ENCODE results near the gene CCM2. TPM values are rescaled to one million over a fixed set of nuclear protein-coding genes. Genes with fewer than 3 reads are reported as not detected.

The CCM2 gene
- total RNA-seq, 3 donors from 2014 or later (not counting 1 experiment from before 2014, with no cell fraction given): 66.2 to 104 (median 97.5) TPM

- no peak for ATAC-seq
- intact Hi-C loops (cut with micrococcal nuclease): no loop called here
- H3K36me3 Mint-ChIP-seq: peaks cover 11% of the 10 kb centered on the region
- H3K4me3 ChIP-seq (ENCODE audit: low read length): peak overlapping the region; percentile 61
- H3K27me3 Mint-ChIP-seq (ENCODE audit: low read depth in 2 of 2): no peaks in the 10 kb centered on the region
- peaks cover 47 to 52% of the 10 kb centered on the region in 2 donors for H3K4me1 Mint-ChIP-seq
- H3K4me1 ChIP-seq (ENCODE audit: control insufficient read depth, insufficient read depth, low read length): peaks cover 53% of the 10 kb centered on the region
- peak overlapping the region; percentile 96 for H3K4me3 Mint-ChIP-seq
- TF ChIP-seq, protein P1, sequence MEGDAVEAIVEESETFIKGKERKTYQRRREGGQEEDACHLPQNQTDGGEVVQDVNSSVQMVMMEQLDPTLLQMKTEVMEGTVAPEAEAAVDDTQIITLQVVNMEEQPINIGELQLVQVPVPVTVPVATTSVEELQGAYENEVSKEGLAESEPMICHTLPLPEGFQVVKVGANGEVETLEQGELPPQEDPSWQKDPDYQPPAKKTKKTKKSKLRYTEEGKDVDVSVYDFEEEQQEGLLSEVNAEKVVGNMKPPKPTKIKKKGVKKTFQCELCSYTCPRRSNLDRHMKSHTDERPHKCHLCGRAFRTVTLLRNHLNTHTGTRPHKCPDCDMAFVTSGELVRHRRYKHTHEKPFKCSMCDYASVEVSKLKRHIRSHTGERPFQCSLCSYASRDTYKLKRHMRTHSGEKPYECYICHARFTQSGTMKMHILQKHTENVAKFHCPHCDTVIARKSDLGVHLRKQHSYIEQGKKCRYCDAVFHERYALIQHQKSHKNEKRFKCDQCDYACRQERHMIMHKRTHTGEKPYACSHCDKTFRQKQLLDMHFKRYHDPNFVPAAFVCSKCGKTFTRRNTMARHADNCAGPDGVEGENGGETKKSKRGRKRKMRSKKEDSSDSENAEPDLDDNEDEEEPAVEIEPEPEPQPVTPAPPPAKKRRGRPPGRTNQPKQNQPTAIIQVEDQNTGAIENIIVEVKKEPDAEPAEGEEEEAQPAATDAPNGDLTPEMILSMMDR (IDR thresholded peaks at IDR 0.05): no peak
- H3K9me3 ChIP-seq (ENCODE audit: control insufficient read depth, insufficient read depth, low read length): no peaks in the 10 kb centered on the region
- H3K27me3 ChIP-seq (ENCODE audit: control insufficient read depth, insufficient read depth, low read length): no peaks in the 10 kb centered on the region
- 66% methylated on average over 5 of the region's 6 CpGs for WGBS (ENCODE audit: insufficient coverage)
- H3K9me3 Mint-ChIP-seq: no peaks in the 10 kb centered on the region
- H3K27ac ChIP-seq (ENCODE audit: low read length): peak overlapping the region; percentile 84
- peaks cover 40% of the 10 kb centered on the region for H3K36me3 ChIP-seq (ENCODE audit: control insufficient read depth, insufficient read depth, low read length)
- peak overlapping the region; percentile 99 to 100 for H3K27ac Mint-ChIP-seq
- DNase-seq: no peak
Measured at GRCh38 chr7:44985033-44985695, 14.8 kb upstream of the CCM2 start.

- Mint-ChIP-seq H3K27me3 (ENCODE audit: low read depth in 2 of 2) (no peaks in the 10 kb centered on the region), H3K9me3 (no peaks in the 10 kb centered on the region), H3K4me1 (peaks cover 40 to 45% of the 10 kb centered on the region in 2 donors), H3K4me3 (peak overlapping the region; percentile 96), H3K27ac (peak overlapping the region; percentile 99 to 100), H3K36me3 (peaks cover 11% of the 10 kb centered on the region)
- ATAC-seq (no peak), DNase-seq (no peak)
- H3K27me3 ChIP-seq (ENCODE audit: control insufficient read depth, insufficient read depth, low read length): no peaks in the 10 kb centered on the region
- peak overlapping the region; percentile 61 for H3K4me3 ChIP-seq (ENCODE audit: low read length)
- TF ChIP-seq, protein P1 (IDR thresholded peaks at IDR 0.05): no peak
- peaks cover 40% of the 10 kb centered on the region for H3K36me3 ChIP-seq (ENCODE audit: control insufficient read depth, insufficient read depth, low read length)
- no peaks in the 10 kb centered on the region for H3K9me3 ChIP-seq (ENCODE audit: control insufficient read depth, insufficient read depth, low read length)
- intact Hi-C loops (cut with micrococcal nuclease): loop anchor here (1.0 to 2.0 kb wide), 4 partner anchors 9 to 125 kb away; partner anchors contain the start of gene TBRG4
- peaks cover 46% of the 10 kb centered on the region for H3K4me1 ChIP-seq (ENCODE audit: control insufficient read depth, insufficient read depth, low read length)
- under 1% methylated on average over 8 of the region's 8 CpGs for WGBS (ENCODE audit: insufficient coverage)
- H3K27ac ChIP-seq (ENCODE audit: low read length): peak overlapping the region; percentile 84
Measured at GRCh38 chr7:44985900-44986217, 14.1 kb upstream of the CCM2 start.

DNA sequence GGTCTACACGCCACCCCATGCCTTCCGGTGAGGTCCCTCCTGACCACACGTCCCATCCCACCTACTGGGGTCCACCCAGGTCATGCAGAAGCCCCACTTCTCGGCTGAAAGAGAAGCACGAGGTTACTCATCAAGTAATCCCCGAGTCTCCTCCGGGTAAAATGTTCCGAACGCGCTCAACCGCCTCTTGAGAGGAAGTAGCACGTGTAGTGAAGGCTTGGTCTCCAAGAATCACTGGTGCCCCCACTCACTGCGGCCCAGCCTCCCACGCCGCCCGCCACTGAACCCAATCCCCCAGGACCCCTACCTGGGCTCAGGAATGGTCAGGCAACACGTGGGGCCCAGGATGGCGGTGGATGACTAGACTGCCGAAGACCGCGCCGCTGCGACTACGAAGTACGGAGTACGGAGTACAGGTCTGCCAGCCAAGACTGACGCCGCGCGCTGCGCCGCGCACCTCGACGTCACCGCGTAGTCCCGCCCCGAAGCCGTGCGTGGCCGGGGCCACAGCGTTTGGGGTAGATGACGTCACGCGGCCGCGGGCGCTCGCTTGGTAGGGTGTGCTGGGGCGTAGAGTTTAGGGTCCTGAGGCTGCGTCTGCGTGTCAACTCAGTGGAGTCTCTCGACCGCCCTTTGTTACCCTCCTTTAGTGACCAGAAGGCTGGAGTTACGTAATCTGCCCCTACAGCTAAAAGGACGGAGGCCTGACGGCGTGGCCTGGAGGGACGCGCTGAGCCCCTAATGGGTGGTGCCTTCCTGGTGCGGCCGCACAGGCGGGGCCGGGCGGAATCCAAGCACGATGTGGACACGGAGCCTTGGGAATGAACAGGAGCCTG, 13.6 kb upstream of the CCM2 start:
- Mint-ChIP-seq H3K4me1 (peaks cover 37 to 39% of the 10 kb centered on the region in 2 donors), H3K36me3 (peaks cover 11% of the 10 kb centered on the region), H3K4me3 (peak overlapping the region; percentile 96), H3K9me3 (no peaks in the 10 kb centered on the region), H3K27ac (peak overlapping the region; percentile 99 to 100), H3K27me3 (ENCODE audit: low read depth in 2 of 2) (no peaks in the 10 kb centered on the region)
- H3K9me3 ChIP-seq (ENCODE audit: control insufficient read depth, insufficient read depth, low read length): no peaks in the 10 kb centered on the region
- under 1% methylated on average over 68 of the region's 68 CpGs for WGBS (ENCODE audit: insufficient coverage)
- peaks cover 40% of the 10 kb centered on the region for H3K4me1 ChIP-seq (ENCODE audit: control insufficient read depth, insufficient read depth, low read length)
- ATAC-seq (peak; percentile 91 to 98 (median 95)), DNase-seq (peak; percentile 96 to 99)
- TF ChIP-seq, protein P1 (IDR thresholded peaks at IDR 0.05): no peak
- peak overlapping the region; percentile 61 for H3K4me3 ChIP-seq (ENCODE audit: low read length)
- peaks cover 40% of the 10 kb centered on the region for H3K36me3 ChIP-seq (ENCODE audit: control insufficient read depth, insufficient read depth, low read length)
- intact Hi-C loops (cut with micrococcal nuclease): loop anchor here (1.0 to 2.0 kb wide), 4 partner anchors 9 to 124 kb away; partner anchors contain the start of gene TBRG4
- peak overlapping the region; percentile 84 for H3K27ac ChIP-seq (ENCODE audit: low read length)
- no peaks in the 10 kb centered on the region for H3K27me3 ChIP-seq (ENCODE audit: control insufficient read depth, insufficient read depth, low read length)
